GM12872 (cell line): ENCODE data around the gene NPM1.

Source experiments
- CTCF ChIP-seq: IDR thresholded peaks from 3 replicates; pipeline ENCODE4 v1.5.1; 2011; ENCODE audit warnings: low read depth, mild to moderate bottlenecking, low read length, moderate library complexity; ENCODE audit not compliant: insufficient read depth

NPM1 gene

GRCh38 chr5:171413153-171413910 lies 25.7 kb downstream of the NPM1 start:
- TF ChIP-seq CTCF = no peak

- no peak for TF ChIP-seq CTCF
Measured at GRCh38 chr5:171415115-171415730, 27.6 kb downstream of the NPM1 start.

GRCh38 chr5:171416160-171417049 lies 28.8 kb downstream of the NPM1 start:
- TF ChIP-seq CTCF = no peak

GRCh38 chr5:171418316-171418981 lies 30.8 kb downstream of the NPM1 start:
- TF ChIP-seq CTCF = peak; percentile 91

GRCh38 chr5:171418982-171419687 lies 31.5 kb downstream of the NPM1 start, which contains the start of gene FGF18:
Gene FGF18, plus strand, starts transcription at chr5:171419647. Its CDS starts 553 bp downstream, at chr5:171420200.
- TF ChIP-seq CTCF = no peak

- no peak for TF ChIP-seq CTCF
Measured at GRCh38 chr5:171419688-171420430, 32.2 kb downstream of the NPM1 start.
